CD14-positive monocyte (primary cell): Measurements from ENCODE around the gene GSE1. TPM values are rescaled to one million over a fixed set of nuclear protein-coding genes. Genes with fewer than 3 reads are reported as not detected.

Experiments used
- DNase-seq, 3 donors: peaks; one replicate each; pipeline ENCODE4 v3.0.0-alpha.2; 2011 to 2022
- H2AFZ ChIP-seq: 2 replicates; pipeline ENCODE4 v1.6.0; 2012; ENCODE audit warnings: mild to moderate bottlenecking, low read depth, low read length, inconsistent platforms; ENCODE audit not compliant: insufficient read depth, poor library complexity, severe bottlenecking
- H3K27ac ChIP-seq, 2 donors: 1 replicate in 1 of 2; 2 replicates in 1 of 2; pipeline ENCODE4 v1.5.1; 2012 to 2013; ENCODE audit warnings: low read length in 2 of 2, control low read depth in 1 of 2, inconsistent platforms in 1 of 2, low read depth in 1 of 2, mild to moderate bottlenecking in 1 of 2
- H3K27me3 ChIP-seq, 2 donors: one replicate each; pipeline versions ENCODE4 v1.6.0 to v1.6.1; 2011 to 2013; ENCODE audit warnings: low read length in 2 of 2; ENCODE audit not compliant: control insufficient read depth in 2 of 2, insufficient read depth in 2 of 2
- H3K36me3 ChIP-seq, 2 donors: replicated peaks in 1 of 2; 1 replicate in 1 of 2; 2 replicates in 1 of 2; pipeline versions ENCODE4 v1.5.1 to v1.6.1; 2012 to 2013; ENCODE audit warnings: low read length in 2 of 2, control low read depth in 1 of 2, inconsistent platforms in 1 of 2, mild to moderate bottlenecking in 1 of 2; ENCODE audit not compliant: insufficient read depth in 2 of 2, control insufficient read depth in 1 of 2
- H3K4me1 ChIP-seq, 2 donors: 1 replicate in 1 of 2; 2 replicates in 1 of 2; pipeline versions ENCODE4 v1.5.1 to v1.6.1; 2012 to 2013; ENCODE audit warnings: low read length in 2 of 2, control low read depth in 1 of 2, inconsistent platforms in 1 of 2, mild to moderate bottlenecking in 1 of 2, moderate library complexity in 1 of 2; ENCODE audit not compliant: insufficient read depth in 2 of 2, control insufficient read depth in 1 of 2
- H3K4me2 ChIP-seq: replicated peaks from 2 replicates; pipeline ENCODE3; 2012; ENCODE audit warnings: low read length, moderate library complexity, mild to moderate bottlenecking; ENCODE audit not compliant: poor library complexity, severe bottlenecking; ENCODE audit errors: extremely low read depth
- H3K4me3 ChIP-seq, 3 experiments: fragments of 200-600 bp in 1 of 3; sonication (generic) in 1 of 3; replicated peaks in 1 of 3; 1 replicate in 2 of 3; 2 replicates in 1 of 3; pipeline ENCODE4 v1.5.1; 2011 to 2013; ENCODE audit warnings: low read length in 3 of 3, mild to moderate bottlenecking in 3 of 3, control low read depth in 2 of 3, low read depth in 2 of 3, inconsistent platforms in 1 of 3, moderate library complexity in 1 of 3
- H3K79me2 ChIP-seq: 2 replicates; pipeline ENCODE4 v1.6.0; 2012; ENCODE audit warnings: mild to moderate bottlenecking, control low read depth, inconsistent platforms, low read length, moderate library complexity; ENCODE audit not compliant: insufficient read depth
- H3K9ac ChIP-seq: 2 replicates; pipeline ENCODE4 v1.6.0; 2017; ENCODE audit warnings: low read length, mild to moderate bottlenecking; ENCODE audit not compliant: insufficient read depth, poor library complexity, severe bottlenecking
- H3K9me3 ChIP-seq, 2 donors: replicated peaks in 1 of 2; 1 replicate in 1 of 2; 2 replicates in 1 of 2; pipeline versions ENCODE4 v1.5.1 to v1.6.1; 2012 to 2013; ENCODE audit warnings: low read length in 2 of 2, control low read depth in 1 of 2; ENCODE audit not compliant: control insufficient read depth in 1 of 2, insufficient read depth in 1 of 2
- H4K20me1 ChIP-seq: 2 replicates; pipeline ENCODE4 v1.6.0; 2012; ENCODE audit warnings: mild to moderate bottlenecking, low read length, control low read depth, moderate library complexity; ENCODE audit not compliant: insufficient read depth
- H3K27ac Mint-ChIP-seq, 7 donors: one replicate each; pipeline ENCODE4 v1.8.0; 2020; ENCODE audit warnings: mild to moderate bottlenecking in 7 of 7, mixed read lengths in 7 of 7, moderate library complexity in 6 of 7, inconsistent platforms in 2 of 7
- H3K27me3 Mint-ChIP-seq, 3 donors: one replicate each; pipeline ENCODE4 v1.8.0; 2021 to 2022; ENCODE audit warnings: low read depth in 3 of 3, mild to moderate bottlenecking in 3 of 3, mixed read lengths in 3 of 3, moderate library complexity in 3 of 3, inconsistent platforms in 1 of 3
- H3K36me3 Mint-ChIP-seq, 2 donors: one replicate each; pipeline ENCODE4 v1.8.0; 2020; ENCODE audit warnings: mixed read lengths in 2 of 2, inconsistent platforms in 1 of 2, mild to moderate bottlenecking in 1 of 2
- H3K4me1 Mint-ChIP-seq: one replicate; pipeline ENCODE4 v1.8.0; 2020; ENCODE audit warnings: mild to moderate bottlenecking, mixed read lengths
- H3K4me3 Mint-ChIP-seq, 2 donors: one replicate each; pipeline ENCODE4 v1.8.0; 2020; ENCODE audit warnings: mild to moderate bottlenecking in 2 of 2, mixed read lengths in 2 of 2, moderate library complexity in 1 of 2
- H3K9me3 Mint-ChIP-seq, 7 donors: one replicate each; pipeline ENCODE4 v1.8.0; 2020 to 2022; ENCODE audit warnings: mixed read lengths in 7 of 7, mild to moderate bottlenecking in 6 of 7, moderate library complexity in 6 of 7, inconsistent platforms in 2 of 7
- CTCF ChIP-seq: fragments of 200-600 bp; IDR thresholded peaks from one replicate; pipeline ENCODE4 v1.8.0; 2022; ENCODE audit warnings: antibody characterized with exemption, mild to moderate bottlenecking
- WGBS: methylation state at CpG from one replicate; pipeline ENCODE4 v1.1.5; 2013; ENCODE audit warnings: missing lambda C conversion rate; ENCODE audit not compliant: insufficient coverage; 5-methylcytosine and 5-hydroxymethylcytosine counted together
- intact Hi-C, 2 donors: fragments of 100-400 bp; cut with micrococcal nuclease; formaldehyde crosslinking; loops; one replicate each; pipeline versions ENCODE4 v1.15.0 to v1.15.1; 2023
- polyA plus RNA-seq, 3 donors: library from polyadenylated mRNA; depleted of rRNA in 1 of 3; unstranded in 2 of 3; stranded (reverse) in 1 of 3; fragments of 300-500 nt in 2 of 3; fragments of >200 nt in 1 of 3; fragmentation: Illumina TruSeq in 2 of 3; gene quantifications; 1 replicate in 2 of 3; 2 replicates in 1 of 3; pipeline ENCODE4 v1.2.3, GENCODE V29; 2012 to 2021

The GSE1 gene
- polyA plus RNA-seq, 3 donors: 0.67 to 38.9 (median 0.86) TPM

DNA sequence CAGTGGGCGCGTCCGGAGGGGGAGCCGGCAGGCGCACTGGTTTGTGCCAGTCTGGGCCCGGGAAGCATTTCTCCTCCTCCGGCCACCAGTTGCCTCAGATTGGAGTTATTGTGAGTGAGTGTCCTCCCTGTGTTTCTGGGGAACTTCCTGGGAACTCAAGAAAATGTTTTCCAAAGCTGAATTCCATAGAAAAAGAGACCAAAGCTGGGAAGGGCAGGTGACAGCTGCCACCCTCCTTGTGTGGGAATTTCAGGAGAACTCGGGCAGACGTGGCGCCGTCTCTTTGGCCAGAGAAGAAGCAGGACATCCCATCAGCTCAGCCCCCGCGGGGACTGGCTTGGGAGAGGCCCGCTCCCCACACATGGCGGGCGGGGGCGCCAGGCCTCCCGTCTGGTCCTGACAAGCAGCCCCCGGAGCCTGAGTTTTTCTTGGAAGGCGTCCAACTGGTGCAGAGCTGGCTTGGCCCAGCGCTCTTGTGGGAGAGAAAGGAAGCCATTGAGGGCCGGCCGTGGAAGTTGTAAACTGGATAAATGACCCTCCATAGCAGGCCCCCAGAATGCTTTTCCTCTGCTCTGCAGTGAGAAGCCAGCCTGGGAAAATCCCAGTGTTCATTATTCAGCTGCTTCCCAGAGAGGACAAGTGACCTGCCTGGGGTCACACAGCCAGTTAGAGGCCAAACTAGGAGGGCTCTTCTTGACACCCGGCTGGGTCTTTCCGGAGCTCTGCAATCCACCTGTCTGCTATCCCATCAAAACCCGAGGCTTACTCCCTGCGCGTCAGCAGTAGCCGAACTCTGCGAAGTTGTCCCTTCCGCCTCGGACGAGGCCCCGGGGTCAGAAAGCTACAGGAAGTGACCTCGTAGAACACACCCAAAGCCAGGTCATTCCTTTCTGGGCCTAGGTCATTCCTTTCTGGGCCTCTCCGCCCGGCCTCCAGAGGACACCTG, 39.2 kb upstream of the GSE1 start:
- Histone ChIP-seq H3K4me1 (peaks cover 66 to 77% of the 10 kb centered on the region in 2 donors), H3K27me3 (no peaks in the 10 kb centered on the region), H3K4me3 (peak overlapping the region in 1 of 3 experiments; percentile 42), H4K20me1 (peaks cover 95% of the 10 kb centered on the region), H3K9me3 (no peaks in the 10 kb centered on the region), H3K4me2 (peak overlapping the region; percentile 52), H2AFZ (no peak overlapping the region), H3K9ac (no peak overlapping the region), H3K27ac (peak overlapping the region; percentile 23 to 33), H3K79me2 (peaks cover 94% of the 10 kb centered on the region), H3K36me3 (no peaks in the 10 kb centered on the region)
- Mint-ChIP-seq H3K36me3 (peaks cover 17 to 20% of the 10 kb centered on the region in 2 donors), H3K27ac (peak overlapping the region; percentile 57 to 81 (median 72)), H3K4me1 (peaks cover 84% of the 10 kb centered on the region), H3K9me3 (peaks cover 0 to 3% (median 0%) of the 10 kb centered on the region in 7 donors), H3K27me3 (peaks cover 0 to 3% (median 0%) of the 10 kb centered on the region in 3 donors), H3K4me3 (peak overlapping the region; percentile 48 to 77)
- intact Hi-C loops: loop anchor here in 1 of 2 donors (5.0 kb wide), 1 partner anchor 33 kb away; no protein-coding TSS in a partner anchor
- WGBS: 23% methylated on average over 25 of the region's 37 CpGs
- peak in 2 of 3 donors; percentile 20 to 56 for DNase-seq
- no peak for TF ChIP-seq CTCF

DNA sequence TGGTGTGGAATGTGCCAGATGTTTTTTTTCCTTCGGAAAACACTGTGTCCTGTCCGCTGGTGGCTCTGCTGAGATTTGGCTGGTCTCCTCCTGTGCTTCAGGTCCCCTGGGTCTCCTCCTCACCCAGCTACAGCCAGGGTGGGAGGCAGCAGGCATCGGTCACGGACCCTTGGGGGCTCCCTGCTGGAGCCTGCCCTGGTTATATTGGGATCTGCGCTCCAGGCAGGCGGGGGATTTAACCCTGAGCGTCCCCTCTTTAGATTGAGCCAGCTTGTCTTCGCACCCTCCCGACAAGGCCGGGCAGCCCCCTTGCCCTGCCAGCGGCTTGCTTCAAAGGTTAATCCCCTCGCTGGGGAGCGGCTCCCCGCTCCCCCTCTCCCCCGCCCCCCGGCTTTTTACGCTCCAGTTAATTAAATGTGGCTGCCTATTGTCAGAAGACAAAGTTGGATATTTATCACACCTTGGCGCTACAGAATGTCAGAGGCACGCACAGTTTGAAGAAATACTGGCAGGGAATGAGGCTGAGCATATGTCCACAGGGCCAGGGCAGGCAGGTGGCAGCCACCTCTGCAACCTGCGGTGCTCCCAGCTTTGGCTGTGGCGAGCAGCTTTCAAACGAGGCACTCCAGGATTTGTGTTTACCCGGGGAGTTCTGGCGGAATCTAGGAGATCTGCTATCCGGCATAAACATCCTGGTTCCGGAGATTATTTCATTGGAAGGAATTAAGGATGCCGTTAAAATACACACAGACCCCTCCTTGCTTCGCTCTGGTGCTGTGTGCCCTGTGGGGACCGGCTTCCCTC, 38.2 kb upstream of the GSE1 start:
- DNase-seq: no peak
- Histone ChIP-seq H3K4me2 (peak overlapping the region; percentile 52), H2AFZ (no peak overlapping the region), H3K36me3 (no peaks in the 10 kb centered on the region), H3K9me3 (no peaks in the 10 kb centered on the region), H3K27me3 (no peaks in the 10 kb centered on the region), H3K27ac (peak overlapping the region; percentile 23 to 33), H3K9ac (no peak overlapping the region), H4K20me1 (peaks cover 95% of the 10 kb centered on the region), H3K79me2 (peaks cover 94% of the 10 kb centered on the region), H3K4me3 (no peak overlapping the region), H3K4me1 (peaks cover 57 to 74% of the 10 kb centered on the region in 2 donors)
- Mint-ChIP-seq H3K9me3 (peaks cover 0 to 2% (median 0%) of the 10 kb centered on the region in 7 donors), H3K4me1 (peaks cover 84% of the 10 kb centered on the region), H3K27me3 (peaks cover 0 to 3% (median 0%) of the 10 kb centered on the region in 3 donors), H3K27ac (peak overlapping the region in 6 of 7 donors; percentile 15 to 75 (median 68)), H3K4me3 (no peak overlapping the region), H3K36me3 (peaks cover 19 to 26% of the 10 kb centered on the region in 2 donors)
- intact Hi-C loops: loop anchor here in 1 of 2 donors (5.0 kb wide), 1 partner anchor 32 kb away; no protein-coding TSS in a partner anchor
- no peak for TF ChIP-seq CTCF
- 96% methylated on average over 16 of the region's 29 CpGs for WGBS
